ENCODE results near the gene LNPK.

- TF ChIP-seq CTCF (IDR thresholded peaks at IDR 0.05) (no peak), POLR2A (IDR thresholded peaks at IDR 0.05) (no peak)
These were observed 114.3 kb downstream of the LNPK start for GRCh38 chr2:175887776-175888175.

All from vagina (tissue), 2 donors.